GM19238 (cell line): ENCODE results near the gene RNH1.
A peak's percentile ranks its signal among the peaks of the same experiment; 100 is the strongest.

Experiments
- DNase-seq: peaks from one replicate; pipeline ENCODE4 v3.0.0; 2011; ENCODE audit warnings: low spot score; ENCODE audit not compliant: insufficient read length

The RNH1 gene

GRCh38 chr11:506995-507726 is at the start of gene RNH1:
TSS of gene RNH1 (minus strand) at chr11:507242. CDS start at chr11:502162, 5,080 bp downstream.
- peak; percentile 98 for DNase-seq

DNA sequence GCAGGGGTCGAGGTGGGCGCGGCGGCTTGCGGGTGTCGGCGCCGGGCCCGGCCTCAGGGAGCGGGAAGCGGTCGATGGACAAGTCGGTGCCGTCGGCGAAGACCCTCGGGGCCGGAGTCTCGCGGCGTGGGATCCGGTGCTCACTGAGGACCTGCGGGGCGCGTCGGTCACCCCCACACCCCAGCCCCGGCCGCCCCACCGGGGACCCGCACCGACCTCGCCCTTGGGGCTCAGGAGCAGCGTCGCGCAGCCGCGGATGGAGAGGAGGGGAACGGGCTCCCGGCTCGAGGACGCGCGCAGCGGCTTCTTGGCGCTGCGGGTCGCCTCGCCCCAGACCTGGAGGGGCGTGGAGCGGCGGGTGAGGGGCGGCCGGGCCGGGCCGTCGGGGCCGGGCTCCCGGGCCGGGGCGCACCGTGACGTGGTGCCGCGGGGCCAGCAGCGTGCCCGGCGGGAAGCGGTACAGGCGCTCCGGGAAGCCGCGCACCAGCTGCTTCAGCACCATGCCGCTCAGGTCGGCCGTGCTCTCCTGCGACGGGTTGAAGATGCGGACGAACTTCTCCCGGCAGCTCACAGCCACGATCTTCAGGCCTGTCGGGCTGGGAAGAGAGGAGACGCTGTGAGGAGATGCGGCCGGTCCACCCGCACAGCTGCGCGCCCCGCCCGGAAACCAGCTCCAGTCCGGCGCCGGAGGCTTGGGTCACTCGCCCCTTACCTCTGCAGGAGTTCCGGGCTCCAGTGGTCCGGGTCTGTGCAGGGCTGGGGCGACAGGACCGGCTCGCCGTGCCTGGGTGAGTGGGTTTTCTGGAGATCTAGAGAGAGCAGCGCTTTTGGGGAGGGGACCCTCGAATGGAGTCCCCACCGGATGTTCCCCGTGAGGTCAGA is 49.0 kb upstream of the RNH1 start:
- no peak for DNase-seq

- DNase-seq: no peak
Observed at GRCh38 chr11:555227-555779, 48.3 kb upstream of the RNH1 start.

DNA sequence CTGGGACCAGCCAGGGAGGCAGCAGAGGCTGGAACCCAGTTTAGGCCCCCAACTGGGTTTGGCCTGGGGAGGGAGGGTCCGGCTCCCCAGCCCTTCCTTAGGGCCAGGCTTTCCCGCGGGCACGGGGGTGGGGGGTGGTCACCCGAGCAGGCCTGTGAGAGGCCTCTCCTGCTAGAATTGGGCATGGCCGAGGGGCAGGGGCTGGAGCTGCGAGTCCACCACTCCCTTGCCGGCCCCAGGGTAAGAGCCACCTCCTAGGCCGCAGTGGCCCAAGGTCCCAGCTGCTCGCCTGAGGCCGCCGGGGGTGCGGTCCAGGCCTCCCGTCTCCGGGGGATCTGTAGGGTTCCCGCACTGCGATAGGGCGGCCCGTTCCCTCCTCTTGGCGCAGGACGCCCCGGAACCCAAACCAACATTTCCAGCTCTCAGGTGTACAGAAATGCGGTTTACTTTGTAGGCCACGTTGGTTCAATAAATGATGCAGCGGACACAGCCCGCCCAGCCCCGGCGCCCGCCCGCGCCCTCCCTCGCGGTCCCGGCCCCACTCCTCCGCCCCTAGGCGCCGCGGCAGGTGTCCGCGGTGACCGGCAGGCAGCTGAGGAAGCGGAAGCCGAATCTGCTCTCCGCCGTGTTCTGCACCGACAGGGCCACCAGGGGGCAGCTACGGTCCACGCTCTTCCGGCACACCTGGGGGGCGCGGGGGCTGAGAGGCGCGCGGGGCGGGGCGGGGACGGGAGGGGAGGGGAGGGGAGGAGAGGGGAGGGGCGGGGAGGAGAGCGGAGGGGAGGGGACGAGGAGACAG is 47.6 kb upstream of the RNH1 start:
- peak; percentile 85 for DNase-seq

DNA sequence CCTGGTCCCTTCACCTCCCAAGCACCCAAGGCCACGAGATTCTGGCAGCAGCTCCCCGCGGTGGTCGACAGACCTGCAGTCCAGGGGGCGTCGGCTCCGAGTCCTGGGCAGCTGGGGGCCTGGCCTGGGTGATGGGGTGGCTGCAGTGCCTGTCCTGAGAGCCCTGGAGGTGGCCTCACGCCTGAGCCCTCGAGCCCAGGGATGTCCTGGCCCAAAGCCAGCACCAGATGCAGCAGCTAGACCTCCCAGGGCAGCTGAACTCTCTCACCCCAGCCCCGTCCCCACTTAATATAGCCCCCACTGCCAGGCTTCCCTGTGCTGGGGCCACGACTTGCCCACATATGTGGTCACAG is 46.9 kb upstream of the RNH1 start:
- DNase-seq: no peak

DNA sequence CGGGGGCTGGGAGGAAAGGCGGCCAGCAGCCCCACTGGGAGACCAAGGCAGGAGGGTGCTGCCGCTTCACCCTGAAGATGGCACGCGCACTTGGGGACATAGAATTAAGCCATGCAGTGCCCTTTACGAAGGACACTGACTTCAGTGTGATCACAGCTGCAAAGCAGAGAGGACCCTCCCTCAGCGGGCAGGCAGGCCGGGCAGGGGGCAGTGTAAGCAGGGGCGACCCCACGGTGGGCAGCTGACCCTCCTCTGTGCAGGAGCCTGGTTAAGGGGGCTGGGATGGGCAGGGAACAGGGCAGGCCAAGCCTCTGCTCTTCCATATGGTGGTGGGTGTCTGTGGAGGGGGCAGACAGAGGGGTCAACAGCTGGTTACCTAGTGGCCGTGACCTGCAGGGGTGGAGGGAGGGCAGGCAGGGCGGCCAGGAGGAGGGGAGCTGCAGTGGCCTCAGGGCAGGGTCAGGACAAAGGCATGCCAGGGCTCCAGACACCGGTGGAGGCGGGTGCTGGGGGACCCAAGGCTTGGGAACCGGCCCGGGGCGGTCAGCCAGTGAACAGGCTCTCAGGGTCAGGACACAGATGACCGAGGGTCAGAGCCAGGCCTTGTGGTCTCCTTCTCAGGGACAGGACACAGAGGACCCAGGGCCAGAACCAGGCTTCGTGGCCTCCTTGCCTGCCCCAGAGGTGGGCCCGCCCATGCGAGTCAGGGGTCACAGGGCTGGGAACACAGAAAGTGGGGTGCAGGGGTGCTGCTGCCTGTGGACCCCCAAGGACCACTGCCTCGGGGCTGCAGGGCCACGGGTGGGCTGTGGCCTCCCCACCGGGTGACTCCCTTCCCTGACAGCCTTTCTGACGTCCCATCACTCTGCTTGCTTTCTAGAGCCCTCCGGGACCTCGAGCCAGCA is 46.3 kb upstream of the RNH1 start:
- no peak for DNase-seq

DNA sequence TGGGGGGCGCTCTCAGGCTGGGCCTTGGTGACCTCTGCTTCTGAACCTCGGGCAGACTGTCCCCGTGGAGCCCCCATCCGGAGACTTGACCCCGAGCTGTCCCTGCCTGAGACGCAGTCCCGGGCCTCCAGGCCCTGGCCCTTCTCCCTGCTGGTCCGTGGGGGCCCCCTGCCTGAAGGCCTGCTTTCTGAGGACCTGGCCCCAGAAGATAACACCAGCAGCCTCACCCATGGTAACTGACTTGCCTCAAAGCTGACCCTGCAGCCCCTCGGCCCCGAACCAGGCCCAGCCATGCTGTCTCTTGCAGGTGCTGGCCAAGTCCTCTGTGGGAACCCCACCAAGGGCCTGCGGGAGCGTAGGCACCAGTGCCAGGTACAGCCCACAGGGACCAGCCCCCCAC is 44.6 kb upstream of the RNH1 start:
- no peak for DNase-seq

DNA sequence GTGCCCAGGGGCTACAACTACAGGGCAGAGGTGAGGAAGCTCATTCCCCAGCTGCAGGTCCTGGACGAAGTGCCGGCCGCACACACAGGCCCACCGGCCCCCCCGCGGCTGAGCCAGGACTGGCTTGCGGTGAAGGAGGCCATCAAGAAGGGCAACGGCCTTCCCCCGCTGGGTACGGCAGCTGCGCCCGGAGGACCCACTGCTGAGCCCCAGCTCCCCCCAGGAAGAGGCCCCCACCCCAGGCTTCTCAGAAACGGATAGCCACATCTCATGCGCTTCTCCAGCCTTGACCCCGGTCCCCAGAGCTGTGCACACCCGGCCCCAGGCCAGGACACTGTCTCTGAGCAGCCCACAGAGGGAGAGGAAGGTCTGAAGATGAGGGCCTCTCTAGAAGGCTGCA is 44.1 kb upstream of the RNH1 start:
- DNase-seq: no peak

DNA sequence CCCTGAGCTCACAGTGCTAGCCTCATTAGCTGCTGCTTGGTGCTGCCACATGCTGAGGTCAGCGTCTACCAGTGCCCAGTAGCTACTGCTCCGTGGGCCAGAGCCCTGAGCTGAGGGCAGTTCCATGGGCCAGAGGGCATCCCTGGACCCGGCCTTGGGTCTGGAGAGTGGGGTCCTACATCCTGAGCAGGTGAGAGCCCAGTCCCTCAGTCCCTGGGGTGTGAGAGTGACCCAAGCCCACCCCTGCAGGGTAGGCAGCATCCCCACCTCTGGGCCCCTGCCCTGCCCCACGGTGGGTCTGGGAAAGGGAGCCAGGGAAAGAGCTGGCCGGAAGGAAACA is 43.7 kb upstream of the RNH1 start:
- no peak for DNase-seq

- no peak for DNase-seq
Observed at GRCh38 chr11:550021-550745, 43.1 kb upstream of the RNH1 start.

DNA sequence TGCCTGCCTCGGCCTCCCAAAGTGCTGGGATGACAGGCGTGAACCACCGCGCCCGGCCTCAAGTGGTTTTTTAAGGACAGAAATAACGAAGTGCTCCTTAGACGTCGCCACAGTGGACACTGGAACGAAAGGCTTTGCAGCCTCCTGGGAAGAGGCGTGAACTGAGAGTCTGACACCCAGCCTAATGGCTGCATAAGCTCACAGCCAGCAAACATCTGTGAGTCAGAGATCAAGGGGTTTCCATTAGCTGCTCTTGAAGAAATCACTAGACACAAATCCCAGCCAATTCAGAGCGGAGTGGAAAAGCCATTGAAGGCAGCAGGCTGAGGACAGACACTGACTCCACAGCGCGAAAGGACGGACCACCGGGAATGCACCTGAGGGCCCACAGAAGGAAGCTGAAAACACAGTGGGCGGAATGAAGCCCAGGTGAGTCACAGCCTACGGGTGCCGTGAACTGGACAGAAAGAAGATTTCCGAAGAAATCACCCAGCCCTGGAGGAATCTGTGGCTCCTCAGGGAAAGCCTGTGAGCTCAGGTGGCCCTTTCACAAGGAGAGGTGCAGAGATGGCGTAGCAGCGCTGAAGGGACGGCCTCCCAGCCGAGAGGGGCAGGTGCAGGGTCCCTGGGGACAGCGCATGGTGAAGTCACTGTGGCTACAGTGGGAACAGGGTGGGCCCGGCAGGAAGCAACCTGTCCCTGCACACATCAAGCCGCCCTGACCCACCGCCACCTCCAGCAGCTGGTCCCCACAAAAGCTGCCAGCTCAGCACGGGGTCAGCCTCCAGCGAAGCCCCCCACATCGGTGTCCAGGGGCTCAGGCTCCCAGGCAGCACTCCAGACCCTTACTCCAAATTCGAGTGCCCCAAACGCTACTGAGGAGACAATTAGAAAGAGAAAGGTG is 41.9 kb upstream of the RNH1 start:
- no peak for DNase-seq

GRCh38 chr11:545171-545570 is 38.1 kb upstream of the RNH1 start:
- no peak for DNase-seq

GRCh38 chr11:544817-545166 is 37.8 kb upstream of the RNH1 start:
- no peak for DNase-seq

DNA sequence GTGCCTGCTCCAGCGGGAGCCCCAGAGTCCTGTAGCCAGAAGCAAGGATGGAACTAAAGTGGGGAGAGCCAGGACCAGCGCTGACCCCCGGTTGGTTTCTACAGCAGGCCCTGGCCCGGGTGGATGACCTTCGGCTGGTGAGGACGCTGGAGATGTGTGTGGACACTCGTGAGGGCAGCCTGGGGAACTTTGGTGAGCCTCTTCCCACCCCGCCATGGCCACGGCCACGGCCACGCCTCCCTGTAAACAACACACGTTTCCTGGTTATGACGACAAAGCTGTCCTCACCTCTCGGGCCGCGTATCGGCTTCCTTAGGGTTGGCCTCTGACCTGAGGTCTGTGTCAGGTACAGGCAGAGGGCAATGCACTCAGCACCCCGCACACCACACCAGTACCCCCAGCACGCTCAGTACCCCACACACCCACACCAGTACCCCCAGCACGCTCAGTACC is 34.4 kb upstream of the RNH1 start:
- DNase-seq: no peak

DNA sequence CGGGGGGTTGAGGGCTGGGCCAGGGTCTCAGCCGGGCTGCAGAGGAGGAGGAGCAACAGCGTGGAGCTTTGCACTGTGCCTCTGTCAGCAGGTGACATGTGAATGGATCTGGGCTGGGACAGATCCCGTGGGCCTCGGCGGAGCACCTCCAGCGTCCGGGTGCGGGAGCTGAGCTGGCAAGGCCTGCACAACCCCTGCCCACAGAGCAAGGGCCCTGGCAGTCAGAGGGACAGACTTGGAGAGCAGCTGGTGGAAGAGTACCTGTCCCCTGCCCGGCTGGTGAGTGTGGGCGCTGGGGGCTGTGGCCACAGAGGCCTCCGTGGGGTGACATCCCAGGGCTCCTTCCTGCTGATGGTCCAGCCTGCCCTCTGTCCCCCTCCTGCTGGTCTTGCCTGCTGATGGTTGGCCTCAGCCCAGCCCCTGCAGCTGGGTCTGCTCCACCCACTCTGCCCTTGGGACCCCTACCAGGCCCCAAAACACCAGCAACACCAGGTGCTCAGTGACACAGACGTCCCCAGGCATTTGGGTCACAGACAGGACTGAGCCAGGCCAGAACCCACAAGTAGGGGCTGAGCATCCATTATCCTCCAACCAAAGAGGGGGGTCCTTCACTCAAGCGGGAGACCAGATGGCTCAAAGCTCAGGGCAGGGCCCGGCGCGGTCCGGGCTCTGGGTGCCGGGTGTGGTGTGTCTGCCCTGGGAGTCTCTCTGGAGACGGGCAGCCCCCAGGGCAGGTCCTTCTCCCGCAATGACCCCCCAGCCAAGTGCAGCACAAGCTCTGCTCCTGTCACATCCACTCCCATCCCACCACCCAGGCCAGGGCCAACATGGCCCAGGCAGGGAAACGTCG is 33.8 kb upstream of the RNH1 start:
- DNase-seq: no peak

GRCh38 chr11:539971-540481 is 33.0 kb upstream of the RNH1 start:
- DNase-seq: no peak

DNA sequence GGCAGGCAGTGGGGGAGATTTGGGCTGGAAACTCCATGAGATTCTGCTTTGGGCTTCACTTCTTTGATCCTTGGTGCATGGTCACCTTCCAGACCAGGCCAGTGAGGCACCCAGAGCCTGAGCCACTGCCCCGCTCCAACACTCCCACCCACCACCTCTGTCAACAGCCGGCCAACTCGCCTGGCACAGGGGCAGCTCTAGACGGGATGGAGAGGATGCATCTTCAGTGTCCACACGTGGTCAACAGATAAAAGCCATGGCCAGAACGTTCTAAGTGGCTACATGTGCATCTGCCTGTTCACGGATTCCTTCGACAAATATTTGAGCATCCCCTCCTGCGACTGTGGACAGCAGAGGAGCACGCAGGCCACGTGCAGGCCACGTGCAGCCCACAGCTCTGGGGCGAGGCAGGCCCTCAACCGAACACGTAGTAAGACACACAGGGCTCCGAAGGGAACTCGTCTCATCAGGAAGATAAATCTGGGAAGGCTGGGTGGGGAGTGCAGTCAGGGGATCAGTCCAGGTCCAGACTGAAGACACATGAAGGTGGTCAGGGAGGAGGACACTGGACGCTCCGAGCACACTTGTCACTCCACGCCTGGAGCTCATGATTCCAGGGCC is 31.5 kb upstream of the RNH1 start:
- no peak for DNase-seq
